Kidney (tissue), 14 donors: Measurements from ENCODE around the gene COL4A4. TPM values are rescaled to one million over a fixed set of nuclear protein-coding genes. Genes with fewer than 3 reads are reported as not detected.

Experiments
- DNase-seq, 5 donors: peaks; one replicate each; pipeline ENCODE4 v3.0.0-alpha.2; 2013 to 2020
- FAIRE-seq: peaks from 2 replicates; lab custom pipeline; 2012; peaks lifted over from hg19 to GRCh38; lab: Jason Lieb, UNC
- H3K27ac ChIP-seq, 2 donors: one replicate each; pipeline ENCODE4 v1.7.0; 2013; ENCODE audit warnings: low read depth in 2 of 2, low read length in 2 of 2, inconsistent platforms in 1 of 2
- H3K27me3 ChIP-seq: one replicate; pipeline ENCODE4 v1.7.1; 2013; ENCODE audit warnings: low read length, inconsistent platforms; ENCODE audit not compliant: control insufficient read depth, insufficient read depth
- H3K36me3 ChIP-seq, 3 donors: one replicate each; pipeline versions ENCODE4 v1.7.0 to v1.7.1; 2013; ENCODE audit warnings: low read length in 3 of 3, control low read depth in 1 of 3, inconsistent platforms in 1 of 3; ENCODE audit not compliant: insufficient read depth in 3 of 3, control insufficient read depth in 2 of 3
- H3K4me1 ChIP-seq, 3 donors: one replicate each; pipeline versions ENCODE4 v1.7.0 to v1.7.1; 2013; ENCODE audit warnings: low read length in 3 of 3, inconsistent platforms in 1 of 3, low read depth in 1 of 3; ENCODE audit not compliant: control insufficient read depth in 2 of 3, insufficient read depth in 2 of 3
- H3K4me3 ChIP-seq, 3 donors: one replicate each; pipeline versions ENCODE4 v1.7.0 to v1.8.1; 2013; ENCODE audit warnings: low read length in 3 of 3, control low read depth in 1 of 3, inconsistent platforms in 1 of 3
- H3K9ac ChIP-seq, 3 donors: one replicate each; pipeline versions ENCODE4 v1.7.0 to v1.7.1; 2013; ENCODE audit warnings: low read length in 3 of 3, control low read depth in 1 of 3, inconsistent platforms in 1 of 3
- H3K9me3 ChIP-seq, 3 donors: one replicate each; pipeline versions ENCODE4 v1.7.0 to v1.7.1; 2013; ENCODE audit warnings: low read length in 3 of 3, control low read depth in 1 of 3, inconsistent platforms in 1 of 3; ENCODE audit not compliant: control insufficient read depth in 2 of 3, insufficient read depth in 1 of 3
- CTCF ChIP-seq: IDR thresholded peaks from 3 replicates; pipeline ENCODE4 v1.5.1; 2012; ENCODE audit warnings: mild to moderate bottlenecking, moderate library complexity, borderline replicate concordance; ENCODE audit not compliant: insufficient read depth; ENCODE audit errors: extremely low read depth
- intact Hi-C: fragments of 100-400 bp; cut with DNase I; formaldehyde crosslinking; loops from one replicate; pipeline ENCODE4 v1.11.1; 2022
- polyA plus RNA-seq: library from polyadenylated mRNA; stranded (reverse); fragments of 350-450 nt; fragmentation: Illumina TruSeq; extraction: RNeasy Lipid Tissue Mini Kit (QIAGEN cat#74804); gene quantifications from one replicate; pipeline ENCODE4 v1.2.3, GENCODE V29; 2014; ENCODE audit warnings: low read depth, low replicate concordance; ENCODE audit not compliant: insufficient read depth
- total RNA-seq: library from RNA; stranded (reverse); fragmentation: NEBNext Ultra II Directional; extraction: Animal tissue kit (Norgen Biotek cat#: 25700); gene quantifications from one replicate; pipeline ENCODE4 v1.2.1, GENCODE V29; 2021
- donor health status: control.
- donor health status: control.
- donor health status: control.
- donor health status: control.
- donor health status: control.
- donor health status: DM: yes; HTN: yes; CAD: no.
- donor health status: Normal renal cell carcinoma (clear cell type).

Gene COL4A4
- total and polyA plus RNA-seq, 2 donors from 2014 or later = 7.2 to 53.3 TPM

DNA sequence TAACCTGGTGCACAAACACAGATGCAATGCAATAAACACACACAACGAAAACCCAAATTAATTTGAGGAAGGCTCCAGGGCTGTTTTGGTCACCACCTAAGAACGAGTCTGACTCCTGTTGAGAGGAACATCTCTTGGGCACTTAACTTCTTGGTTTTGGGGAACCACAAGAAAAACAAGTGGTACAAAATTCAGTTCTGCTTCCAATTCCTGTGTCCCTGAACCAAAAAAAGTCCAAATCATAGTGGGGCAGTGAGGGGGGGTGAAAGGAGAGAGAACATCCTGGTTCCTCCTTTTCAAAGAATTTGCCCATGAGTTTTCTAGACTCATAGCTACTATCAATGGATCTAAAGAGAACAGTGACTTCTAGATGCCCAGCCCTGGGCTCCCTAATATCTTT, 143.6 kb downstream of the COL4A4 start:
- H3K4me3 ChIP-seq = no peak overlapping the region
- H3K9me3 ChIP-seq = no peaks in the 10 kb centered on the region
- intact Hi-C loops = no loop called here
- no peak for TF ChIP-seq CTCF
- no peaks in the 10 kb centered on the region for H3K27me3 ChIP-seq
- no peak for FAIRE-seq
- no peak for DNase-seq
- H3K4me1 ChIP-seq = no peaks in the 10 kb centered on the region
- H3K9ac ChIP-seq = no peak overlapping the region
- peaks cover 0 to 15% (median 10%) of the 10 kb centered on the region in 3 donors for H3K36me3 ChIP-seq
- no peak overlapping the region for H3K27ac ChIP-seq

GRCh38 chr2:227016894-227017293, 147.1 kb downstream of the COL4A4 start:
- intact Hi-C loops = no loop called here
- Histone ChIP-seq H3K27me3 (no peaks in the 10 kb centered on the region), H3K27ac (no peak overlapping the region), H3K9me3 (no peaks in the 10 kb centered on the region), H3K4me1 (no peaks in the 10 kb centered on the region), H3K4me3 (no peak overlapping the region), H3K36me3 (peaks cover 0 to 10% (median 6%) of the 10 kb centered on the region in 3 donors), H3K9ac (no peak overlapping the region)
- FAIRE-seq (no peak), DNase-seq (no peak)
- no peak for TF ChIP-seq CTCF

DNA sequence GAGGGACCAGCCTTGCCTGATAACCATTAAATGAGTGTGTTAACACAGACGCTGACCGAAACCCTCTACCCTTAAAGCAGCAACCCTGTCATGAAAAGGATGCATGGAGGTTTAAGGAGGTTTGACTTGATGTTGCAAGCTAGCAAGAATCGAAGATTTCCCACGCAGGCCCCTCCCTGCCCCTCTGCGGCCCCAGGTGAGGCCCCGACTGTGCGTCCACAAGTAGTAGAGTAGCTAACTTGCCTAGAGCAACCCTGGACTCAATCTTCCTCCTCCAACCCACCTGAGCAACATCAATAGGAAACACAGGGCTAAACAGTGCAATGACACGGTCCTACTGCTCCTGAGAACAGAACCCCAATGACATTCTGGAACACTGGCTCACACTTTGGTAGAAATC, 150.1 kb downstream of the COL4A4 start:
- H3K4me3 ChIP-seq = no peak overlapping the region
- FAIRE-seq (no peak), DNase-seq (no peak)
- TF ChIP-seq CTCF = no peak
- H3K27ac ChIP-seq = no peak overlapping the region
- no peaks in the 10 kb centered on the region for H3K27me3 ChIP-seq
- no peak overlapping the region for H3K9ac ChIP-seq
- no peaks in the 10 kb centered on the region for H3K4me1 ChIP-seq
- no peaks in the 10 kb centered on the region for H3K9me3 ChIP-seq
- intact Hi-C loops = no loop called here
- H3K36me3 ChIP-seq = peaks cover 0 to 7% (median 2%) of the 10 kb centered on the region in 3 donors

GRCh38 chr2:227013330-227013729, 150.7 kb downstream of the COL4A4 start:
- FAIRE-seq (no peak), DNase-seq (no peak)
- Histone ChIP-seq H3K9ac (no peak overlapping the region), H3K27ac (no peak overlapping the region), H3K36me3 (peaks cover 0 to 7% (median 2%) of the 10 kb centered on the region in 3 donors), H3K9me3 (no peaks in the 10 kb centered on the region), H3K4me3 (no peak overlapping the region), H3K27me3 (no peaks in the 10 kb centered on the region), H3K4me1 (no peaks in the 10 kb centered on the region)
- intact Hi-C loops = no loop called here
- TF ChIP-seq CTCF = no peak
